ENCODE results near the gene COL25A1.

DNA sequence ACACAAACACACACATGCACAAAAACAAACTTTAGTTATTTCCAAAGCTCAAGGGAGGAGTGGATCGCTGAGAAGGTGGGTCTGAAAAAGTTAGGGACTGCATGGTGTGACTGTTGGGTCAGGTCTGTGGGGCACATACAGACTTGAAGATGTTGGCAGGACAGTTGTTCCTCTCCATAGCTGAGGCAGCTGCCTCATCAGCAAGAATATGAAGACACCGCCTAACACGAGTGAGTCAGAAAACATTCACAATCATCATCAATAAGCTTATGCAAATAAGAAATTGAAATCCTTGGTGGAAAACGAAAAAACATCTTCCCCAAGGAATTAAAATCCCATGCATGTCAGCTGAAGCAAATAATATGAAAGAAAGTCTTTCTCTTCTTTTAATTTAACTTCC lies 148.0 kb downstream of the COL25A1 start:
- TF ChIP-seq FOXA1 (IDR thresholded peaks at IDR 0.05): no peak
- no peak for TF ChIP-seq BHLHE40 (IDR thresholded peaks at IDR 0.05; ENCODE audit: borderline replicate concordance)
- TF ChIP-seq SUZ12 (IDR thresholded peaks at IDR 0.05): no peak
- TF ChIP-seq, protein P1, sequence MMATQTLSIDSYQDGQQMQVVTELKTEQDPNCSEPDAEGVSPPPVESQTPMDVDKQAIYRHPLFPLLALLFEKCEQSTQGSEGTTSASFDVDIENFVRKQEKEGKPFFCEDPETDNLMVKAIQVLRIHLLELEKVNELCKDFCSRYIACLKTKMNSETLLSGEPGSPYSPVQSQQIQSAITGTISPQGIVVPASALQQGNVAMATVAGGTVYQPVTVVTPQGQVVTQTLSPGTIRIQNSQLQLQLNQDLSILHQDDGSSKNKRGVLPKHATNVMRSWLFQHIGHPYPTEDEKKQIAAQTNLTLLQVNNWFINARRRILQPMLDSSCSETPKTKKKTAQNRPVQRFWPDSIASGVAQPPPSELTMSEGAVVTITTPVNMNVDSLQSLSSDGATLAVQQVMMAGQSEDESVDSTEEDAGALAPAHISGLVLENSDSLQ (IDR thresholded peaks at IDR 0.05): no peak
